GF-D8 (cell line): Measurements from ENCODE around the gene IL17RE.
"Not testable (repeated sequence)": the region's sequence is repeated elsewhere in the genome, so short reads cannot be mapped to it uniquely, and the experiment has no call there.

Experiments used
- DNase-seq: peaks from one replicate; lab custom pipeline; 2025; lab: John Stamatoyannopoulos, UW

IL17RE gene

DNA sequence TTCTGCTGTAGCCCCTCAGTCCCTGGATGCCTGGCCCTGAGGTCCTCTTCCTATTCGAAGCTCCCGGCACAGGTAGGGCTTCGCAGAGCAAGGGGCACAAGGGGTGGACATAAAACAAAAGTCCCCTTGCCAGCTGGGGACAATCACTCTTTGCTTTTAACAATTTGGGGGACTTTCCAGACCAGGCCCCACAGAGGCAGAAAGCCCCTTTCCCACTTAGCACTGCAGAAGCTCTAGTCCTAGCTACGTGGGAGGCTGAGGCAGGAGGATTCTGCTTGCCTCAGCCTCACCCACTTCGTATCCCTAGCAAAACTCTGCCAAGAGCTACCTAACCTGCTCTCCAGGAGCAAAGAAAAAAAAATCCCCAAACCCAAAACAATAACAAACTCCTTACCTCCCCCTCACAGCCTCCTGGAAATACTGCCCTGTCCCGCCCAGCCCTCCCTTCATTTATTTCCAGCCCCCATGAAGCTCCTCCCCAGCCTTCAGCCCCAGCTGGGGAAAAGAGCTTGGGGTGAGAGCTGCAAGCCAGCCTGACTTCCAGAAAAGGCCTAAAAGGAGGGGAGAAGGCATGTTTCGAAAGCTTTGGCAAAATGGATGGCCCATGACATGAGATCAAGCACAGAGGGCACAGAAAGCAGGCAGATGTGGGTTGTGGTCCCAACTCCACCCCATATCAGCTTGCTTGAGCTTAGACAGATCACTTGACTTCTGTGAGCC is 22.7 kb upstream of the IL17RE start, which contains the start of gene CIDEC:
Gene CIDEC, minus strand, starts transcription at position 424 of the 720 bp plus-strand sequence. CDS start 1,767 bp downstream, outside the sequence.
- DNase-seq, result no peak

DNA sequence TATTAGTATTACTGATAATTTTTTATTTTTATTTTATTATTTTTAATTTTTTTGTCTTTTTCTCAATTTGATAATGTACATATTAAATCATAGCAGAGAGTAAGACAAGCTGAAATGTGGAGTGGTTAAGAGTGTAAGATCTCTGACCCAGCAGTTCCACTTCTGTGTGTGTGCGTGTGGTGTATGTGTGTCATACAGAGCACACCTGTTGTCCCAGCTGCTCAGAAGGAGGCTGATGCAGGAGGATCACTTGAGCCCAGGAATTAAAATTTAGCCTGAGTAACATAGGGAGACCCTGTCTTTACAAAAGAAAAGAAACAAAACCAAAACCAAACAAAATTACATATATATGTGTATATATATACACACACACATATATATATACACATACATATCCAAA is 21.2 kb upstream of the IL17RE start:
- no peak for DNase-seq

DNA sequence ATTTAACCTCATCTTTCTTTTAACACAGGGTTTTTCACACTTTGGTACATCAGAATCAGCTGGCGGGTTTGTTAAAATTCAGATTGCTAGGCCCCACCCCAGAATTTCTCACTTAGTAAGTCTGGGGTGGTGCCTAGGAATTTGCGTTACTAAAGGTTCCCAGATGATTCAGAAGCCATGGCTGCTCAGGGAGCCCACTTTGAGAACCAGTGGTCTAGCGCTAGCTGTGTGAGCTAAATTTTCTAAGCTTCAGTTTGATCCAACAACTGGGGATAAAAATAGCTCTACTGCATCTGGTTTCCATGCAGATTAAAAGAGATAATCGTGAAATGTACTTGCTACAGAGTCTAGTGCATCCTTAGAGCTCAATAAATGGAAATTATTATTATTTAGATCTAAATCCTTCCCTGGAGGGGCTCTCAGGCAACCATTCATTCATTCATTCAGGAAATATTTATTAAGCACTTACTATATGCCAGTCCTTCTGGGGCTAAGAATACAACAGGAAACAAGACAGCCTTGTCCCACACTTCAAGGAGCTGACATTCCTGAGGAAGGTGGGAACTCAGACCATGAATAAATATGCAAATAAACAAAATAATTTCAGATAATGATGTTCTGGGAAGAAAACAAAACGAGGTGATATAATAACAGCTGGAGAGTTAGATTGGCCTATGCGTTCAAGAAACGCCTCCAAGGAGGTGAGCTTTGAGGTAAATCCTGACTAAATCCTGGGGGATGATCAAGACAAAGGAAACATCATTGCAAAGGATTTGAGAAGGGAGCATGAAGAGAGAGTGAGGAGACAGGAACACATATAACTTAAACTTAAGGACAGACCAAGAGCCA is 18.7 kb upstream of the IL17RE start:
- DNase-seq, result no peak

- no peak for DNase-seq
These were observed 18.0 kb upstream of the IL17RE start for GRCh38 chr3:9884555-9885165.

DNA sequence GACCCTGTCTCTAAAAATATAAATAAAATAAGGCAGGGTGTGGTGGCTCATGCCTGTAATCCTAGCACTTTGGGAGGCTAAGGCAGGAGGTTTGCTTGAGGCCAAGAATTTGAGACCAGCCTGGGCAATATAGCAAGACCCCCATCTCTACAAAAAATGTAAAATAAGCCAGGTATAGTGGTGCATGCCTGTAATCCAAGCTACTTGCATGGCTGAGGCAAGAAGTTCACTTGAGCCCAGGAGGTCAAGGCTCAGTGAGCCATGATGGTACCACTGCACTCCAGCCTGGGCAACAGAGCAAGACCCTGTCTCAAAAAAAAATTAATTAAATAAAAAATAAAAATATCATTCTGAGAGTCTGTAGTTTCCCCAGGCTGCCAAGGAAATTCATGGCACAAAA is 16.3 kb upstream of the IL17RE start:
- no peak for DNase-seq

DNA sequence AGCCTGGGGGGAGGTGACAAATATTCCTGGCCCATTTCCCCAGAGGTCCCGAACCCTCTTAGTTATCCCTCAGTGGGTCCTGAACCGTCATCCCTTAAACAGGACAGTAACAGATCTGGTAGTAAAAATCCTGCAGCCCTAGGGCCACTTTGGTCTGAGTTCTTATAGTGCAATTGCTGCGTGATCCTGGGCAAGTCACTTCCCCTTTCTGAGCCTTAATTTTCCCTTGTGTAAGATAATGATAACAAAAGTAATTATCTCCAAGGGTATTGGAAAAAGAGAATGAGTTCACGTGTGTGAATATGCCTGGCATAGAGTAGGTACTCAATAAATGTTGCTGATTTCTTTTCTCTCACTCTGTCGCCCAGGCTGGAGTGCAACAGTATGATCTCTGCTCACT is 15.2 kb upstream of the IL17RE start:
- DNase-seq, result no peak

GRCh38 chr3:9888540-9888939 is 14.1 kb upstream of the IL17RE start:
- no peak for DNase-seq

DNA sequence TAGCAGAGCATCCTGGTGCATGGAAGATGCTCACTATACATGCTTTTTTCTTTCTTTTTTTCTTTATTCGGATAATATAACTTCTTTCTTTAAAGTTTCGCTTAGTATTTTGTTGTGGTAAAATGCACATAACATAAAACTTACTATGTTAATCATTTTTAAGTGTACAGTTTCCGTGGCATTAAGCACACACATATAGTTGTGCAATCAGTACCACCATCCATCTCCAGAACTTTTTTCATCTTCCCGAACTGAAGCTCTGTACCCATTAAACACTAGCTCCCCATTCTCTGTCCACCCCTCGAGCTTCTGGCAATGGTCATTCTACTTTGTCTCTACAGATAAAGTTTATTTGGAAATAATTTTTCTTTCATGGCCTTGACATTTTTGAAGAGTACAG is 13.2 kb upstream of the IL17RE start:
- no peak for DNase-seq

GRCh38 chr3:9890249-9891071 is 12.2 kb upstream of the IL17RE start, which contains the start of gene JAGN1:
JAGN1 (plus strand) TSS chr3:9890610; CDS start chr3:9890723, 113 bp downstream.
- DNase-seq, result peak; percentile 44

- no peak for DNase-seq
These were observed 11.5 kb upstream of the IL17RE start for GRCh38 chr3:9891072-9891622.

DNA sequence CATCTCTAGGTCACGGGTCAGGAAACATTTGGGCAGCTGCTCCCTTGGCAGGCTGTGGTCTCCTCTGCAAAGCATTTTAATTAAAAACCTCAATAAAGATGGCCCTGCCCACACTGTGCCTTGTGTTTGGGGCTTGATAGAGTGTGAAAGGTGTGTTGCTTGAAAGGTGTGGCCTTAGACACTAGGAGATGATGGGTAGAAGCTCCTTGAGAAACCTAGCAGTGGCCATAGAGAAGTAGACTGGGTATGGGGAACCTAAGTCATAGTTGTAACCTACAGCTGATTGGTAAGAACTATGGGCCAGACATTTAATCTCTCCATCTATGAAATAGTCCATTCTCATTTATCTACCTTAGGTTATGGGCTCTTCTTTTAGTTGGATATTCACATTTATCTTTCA is 8.9 kb upstream of the IL17RE start:
- no peak for DNase-seq

GRCh38 chr3:9895715-9896114 is 6.9 kb upstream of the IL17RE start:
- not testable (repeated sequence) for DNase-seq

GRCh38 chr3:9896755-9897407 is 5.8 kb upstream of the IL17RE start:
- DNase-seq, result not testable (repeated sequence)

GRCh38 chr3:9897408-9898372 is 5.0 kb upstream of the IL17RE start:
- no peak for DNase-seq

DNA sequence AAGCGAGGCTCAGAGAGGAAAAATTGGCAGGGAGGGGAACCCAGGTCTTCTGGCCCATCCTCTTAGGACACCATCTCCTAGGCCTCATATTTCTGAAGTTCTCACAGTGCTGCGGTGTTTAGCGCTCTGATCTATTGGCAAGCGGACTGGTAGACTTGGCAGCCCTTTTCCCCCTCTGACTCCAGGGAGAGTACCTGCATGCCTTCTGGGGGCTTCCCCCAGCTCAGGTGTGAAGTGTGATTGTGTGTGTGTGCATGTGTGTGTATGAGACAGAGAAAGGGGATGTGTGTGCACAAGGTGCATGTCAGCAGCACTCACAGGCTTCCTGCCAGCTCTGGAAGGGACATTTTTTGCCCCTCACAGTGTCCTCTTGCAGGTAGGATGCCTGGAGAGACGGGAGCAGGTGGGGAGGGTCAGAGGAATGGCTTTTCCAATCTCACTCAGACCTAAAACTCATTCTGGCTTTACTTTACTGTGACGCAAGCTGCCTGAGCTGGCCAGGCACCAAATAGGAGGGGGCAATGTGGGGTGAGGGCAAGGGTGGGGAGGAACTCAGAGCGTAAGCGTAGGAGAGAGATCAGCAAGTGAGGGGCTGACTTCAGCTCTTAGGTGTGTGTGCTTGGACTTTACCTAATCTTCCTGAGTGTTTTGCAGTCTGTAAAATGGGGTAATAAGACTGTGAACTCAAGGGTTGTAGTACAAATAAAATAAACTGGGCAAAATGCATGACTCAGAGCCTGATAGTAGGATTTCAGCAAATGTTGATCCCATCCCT is 4.0 kb upstream of the IL17RE start:
- DNase-seq, result no peak

DNA sequence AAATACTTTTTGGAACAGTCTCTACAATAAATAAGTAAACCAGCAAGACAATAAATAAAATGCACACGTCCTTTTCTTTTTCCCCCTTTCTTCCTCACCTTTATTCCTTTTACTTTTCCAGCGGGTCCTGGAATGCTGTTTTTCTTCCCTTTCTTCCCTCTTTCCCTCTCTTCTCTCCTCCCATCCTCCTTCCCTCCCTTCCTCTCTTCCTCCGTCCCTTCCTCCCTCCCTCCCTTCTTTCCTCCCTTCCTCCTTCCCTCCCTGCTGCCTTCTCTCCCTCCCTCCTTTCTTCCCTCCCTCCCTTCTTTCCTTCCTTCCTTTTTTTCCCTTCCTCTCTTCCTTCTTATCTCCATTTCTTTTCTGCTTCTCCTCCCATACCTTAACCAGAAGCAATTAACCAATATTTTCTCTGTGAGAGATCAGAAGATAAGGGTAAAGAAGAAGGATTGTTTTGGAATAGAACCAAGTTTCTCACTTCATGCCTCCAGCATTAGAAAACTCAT is 3.3 kb upstream of the IL17RE start:
- DNase-seq, result no peak

DNA sequence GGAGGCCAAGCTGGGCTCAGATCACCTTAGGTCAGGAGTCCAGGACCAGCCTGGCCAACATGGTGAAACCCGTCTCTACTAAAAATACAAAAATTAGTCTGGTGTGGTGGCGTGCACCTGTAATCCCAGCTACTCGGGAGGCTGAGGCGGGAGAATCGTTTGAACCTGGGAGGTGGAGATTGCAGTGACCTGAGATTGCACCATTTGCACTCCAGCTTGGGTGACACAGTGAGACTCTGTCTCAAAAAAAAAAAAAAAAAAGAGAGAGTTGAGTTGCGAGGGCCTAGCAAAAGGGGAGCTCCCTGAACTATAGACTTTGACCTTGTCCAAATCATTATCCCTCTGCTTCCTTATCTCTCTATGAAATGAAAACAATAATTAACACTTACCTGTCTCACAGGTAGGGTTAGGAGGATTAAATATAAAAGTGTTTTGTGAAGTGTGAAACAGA is 1.7 kb upstream of the IL17RE start:
- not testable (repeated sequence) for DNase-seq

DNA sequence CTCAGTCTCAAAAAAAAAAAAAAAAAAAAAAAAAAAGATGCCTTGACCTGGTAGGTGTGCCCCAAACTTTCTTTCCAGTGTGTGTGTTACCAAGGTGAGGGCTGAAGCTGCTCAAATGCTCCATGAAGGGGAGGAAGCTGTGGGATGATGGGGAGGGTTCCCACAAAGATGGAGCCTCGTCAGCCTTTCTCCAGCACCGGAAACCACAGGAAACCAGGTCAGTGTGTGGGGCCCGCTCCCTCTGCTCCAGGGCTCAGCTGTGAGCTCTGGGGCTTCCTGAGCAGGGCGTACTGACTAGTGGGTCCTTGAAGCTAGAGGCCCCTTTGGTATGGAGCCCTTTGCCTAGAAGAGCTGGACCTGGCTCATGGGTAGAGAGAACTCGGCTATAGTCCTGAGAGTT is 681 bp upstream of the IL17RE start:
- no peak for DNase-seq

- DNase-seq, result no peak
These were observed 583 bp downstream of the IL17RE start for GRCh38 chr3:9903238-9903624.
